Measurements from ENCODE around the gene OVCH1.

Gene OVCH1, protein sequence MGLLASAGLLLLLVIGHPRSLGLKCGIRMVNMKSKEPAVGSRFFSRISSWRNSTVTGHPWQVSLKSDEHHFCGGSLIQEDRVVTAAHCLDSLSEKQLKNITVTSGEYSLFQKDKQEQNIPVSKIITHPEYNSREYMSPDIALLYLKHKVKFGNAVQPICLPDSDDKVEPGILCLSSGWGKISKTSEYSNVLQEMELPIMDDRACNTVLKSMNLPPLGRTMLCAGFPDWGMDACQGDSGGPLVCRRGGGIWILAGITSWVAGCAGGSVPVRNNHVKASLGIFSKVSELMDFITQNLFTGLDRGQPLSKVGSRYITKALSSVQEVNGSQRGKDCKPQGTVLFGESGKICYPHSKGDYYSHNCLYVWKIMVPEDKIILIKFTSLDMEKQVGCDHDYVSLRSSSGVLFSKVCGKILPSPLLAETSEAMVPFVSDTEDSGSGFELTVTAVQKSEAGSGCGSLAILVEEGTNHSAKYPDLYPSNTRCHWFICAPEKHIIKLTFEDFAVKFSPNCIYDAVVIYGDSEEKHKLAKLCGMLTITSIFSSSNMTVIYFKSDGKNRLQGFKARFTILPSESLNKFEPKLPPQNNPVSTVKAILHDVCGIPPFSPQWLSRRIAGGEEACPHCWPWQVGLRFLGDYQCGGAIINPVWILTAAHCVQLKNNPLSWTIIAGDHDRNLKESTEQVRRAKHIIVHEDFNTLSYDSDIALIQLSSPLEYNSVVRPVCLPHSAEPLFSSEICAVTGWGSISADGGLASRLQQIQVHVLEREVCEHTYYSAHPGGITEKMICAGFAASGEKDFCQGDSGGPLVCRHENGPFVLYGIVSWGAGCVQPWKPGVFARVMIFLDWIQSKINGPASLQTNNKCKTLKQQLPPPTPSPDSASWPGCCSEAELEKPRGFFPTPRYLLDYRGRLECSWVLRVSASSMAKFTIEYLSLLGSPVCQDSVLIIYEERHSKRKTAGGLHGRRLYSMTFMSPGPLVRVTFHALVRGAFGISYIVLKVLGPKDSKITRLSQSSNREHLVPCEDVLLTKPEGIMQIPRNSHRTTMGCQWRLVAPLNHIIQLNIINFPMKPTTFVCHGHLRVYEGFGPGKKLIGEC

DNA sequence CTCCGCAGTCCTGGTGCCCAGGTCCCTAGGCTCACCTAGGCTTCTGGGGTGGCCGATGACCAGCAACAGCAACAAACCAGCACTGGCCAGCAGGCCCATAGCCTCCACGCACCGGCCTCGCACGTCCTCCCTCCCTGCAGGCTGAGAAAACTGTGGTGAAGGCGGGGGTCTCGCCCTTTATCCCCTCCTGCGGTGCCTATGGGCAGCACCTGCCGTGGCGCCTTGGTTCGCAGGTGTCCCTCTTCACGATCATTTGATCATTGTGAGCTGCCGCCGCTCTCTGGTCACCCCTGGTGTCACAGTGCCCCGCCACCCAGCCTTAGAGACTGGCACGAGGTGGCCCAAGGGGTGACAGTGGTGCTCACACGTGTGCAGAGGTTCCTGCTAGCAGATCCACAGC, at the start of gene OVCH1:
Gene OVCH1 (minus strand): TSS at position 99 of the 400 bp plus-strand sequence. CDS start 0 bp downstream, at position 99.
- DNase-seq, result no peak

DNA sequence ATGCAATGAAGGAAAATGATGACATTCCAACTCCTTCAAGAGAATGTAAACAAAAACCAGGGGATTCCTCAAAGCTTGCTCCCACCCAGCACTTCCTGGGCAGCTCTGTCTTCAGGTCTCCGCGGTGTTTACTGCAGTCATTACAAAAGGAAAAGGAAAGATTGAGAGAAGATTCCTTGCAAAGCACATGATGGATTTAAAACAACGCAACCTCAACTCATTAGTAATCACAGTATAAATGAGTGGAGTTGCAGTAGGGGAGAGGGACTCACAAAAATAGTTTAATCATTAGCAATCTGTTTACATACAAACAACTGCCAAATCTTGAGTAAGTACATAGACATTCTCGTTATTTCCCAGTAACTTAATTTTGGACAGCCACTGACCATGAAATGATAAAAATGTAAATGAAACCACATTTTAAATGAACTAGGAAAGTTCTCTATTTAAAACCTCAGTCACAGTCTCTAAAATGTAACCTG, 49.7 kb upstream of the OVCH1 start:
- DNase-seq, result no peak

DNA sequence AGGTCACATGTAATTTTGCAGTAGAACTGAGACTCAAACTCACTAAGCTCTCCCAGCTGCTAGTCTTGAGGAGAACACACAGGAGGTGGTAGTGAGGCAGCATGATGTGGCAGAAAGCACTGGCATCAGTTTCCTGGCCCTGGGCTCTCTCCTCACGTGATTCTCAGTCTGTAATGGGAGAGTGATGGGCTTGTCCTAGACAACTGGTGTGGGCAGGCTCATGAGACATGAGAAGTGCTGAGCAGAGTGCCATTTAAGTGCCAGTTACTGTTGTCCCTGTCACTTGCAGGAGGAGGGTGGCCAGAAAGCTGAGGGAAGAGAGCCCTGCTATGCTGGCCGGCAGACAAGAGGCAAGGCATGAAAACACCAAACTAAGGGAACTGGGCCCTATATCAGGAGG, 48.5 kb upstream of the OVCH1 start:
- DNase-seq, result no peak

DNA sequence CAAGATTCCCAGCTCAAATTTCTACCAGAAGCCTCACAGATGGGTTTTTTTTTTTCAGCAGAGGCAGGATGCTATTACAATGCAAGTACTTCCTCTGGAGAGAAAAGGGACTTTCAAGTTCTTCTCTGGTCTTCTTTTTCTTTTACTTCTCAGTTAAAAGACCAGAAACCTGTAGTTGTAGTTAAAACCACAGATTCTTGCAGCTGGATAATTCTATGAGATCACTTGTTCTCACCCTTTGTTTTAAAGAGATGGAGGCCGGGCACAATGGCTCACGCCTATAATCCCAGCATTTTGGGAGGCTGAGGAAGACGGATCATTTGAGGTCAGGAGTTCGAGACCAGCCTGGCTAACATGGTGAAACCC, 47.6 kb upstream of the OVCH1 start:
- no peak for DNase-seq

DNA sequence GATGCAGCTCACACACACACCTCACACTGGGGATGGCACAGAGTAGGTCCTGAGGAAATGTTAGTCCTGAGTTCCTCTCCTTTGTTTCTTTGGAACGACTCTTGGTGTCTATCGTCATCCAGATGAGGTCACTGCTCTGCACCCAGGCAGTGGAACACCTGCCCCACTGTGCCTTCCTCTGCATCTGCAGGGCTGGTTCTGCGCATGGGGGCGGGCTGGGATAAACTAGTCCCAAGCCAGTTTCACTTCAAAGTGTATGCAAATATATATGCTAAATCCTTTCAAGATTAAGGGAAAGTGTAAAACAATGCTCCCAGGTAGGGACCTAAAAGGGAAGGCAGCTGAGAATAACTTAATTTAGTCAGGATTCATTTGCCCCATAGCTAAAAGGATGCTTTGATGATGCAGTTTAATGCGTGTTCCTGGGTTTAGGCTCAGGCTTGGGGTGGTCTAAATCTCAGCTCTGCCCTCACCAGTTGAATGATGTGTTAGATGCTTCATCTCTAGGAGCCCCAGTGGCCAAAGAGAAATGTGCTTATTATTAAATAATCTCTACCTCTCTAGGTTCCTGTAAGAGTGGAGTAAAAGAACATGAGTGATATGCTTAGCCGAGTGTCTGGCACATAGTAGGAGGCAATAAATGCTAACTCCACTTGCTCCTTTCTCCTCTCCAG, 47.1 kb upstream of the OVCH1 start:
- DNase-seq, result no peak

DNA sequence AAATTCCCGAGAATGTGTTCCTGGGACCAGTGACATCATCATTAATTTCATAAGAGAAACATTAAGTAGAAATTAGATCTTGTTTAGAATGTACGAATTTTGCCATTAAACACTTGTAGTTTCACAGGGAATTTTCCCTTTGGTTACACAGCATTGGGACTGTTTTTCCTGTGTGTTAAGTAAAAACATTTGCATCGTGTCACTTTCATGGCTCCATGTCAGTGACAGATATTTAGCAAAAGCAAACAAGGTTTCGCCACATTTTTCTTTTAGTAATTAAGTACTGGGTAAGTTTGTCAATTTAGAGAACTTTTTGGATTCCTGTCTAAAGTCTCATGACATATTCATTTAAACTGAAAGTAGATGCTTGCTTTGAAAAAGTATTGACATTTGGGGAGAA, 45.5 kb upstream of the OVCH1 start:
- no peak for DNase-seq

DNA sequence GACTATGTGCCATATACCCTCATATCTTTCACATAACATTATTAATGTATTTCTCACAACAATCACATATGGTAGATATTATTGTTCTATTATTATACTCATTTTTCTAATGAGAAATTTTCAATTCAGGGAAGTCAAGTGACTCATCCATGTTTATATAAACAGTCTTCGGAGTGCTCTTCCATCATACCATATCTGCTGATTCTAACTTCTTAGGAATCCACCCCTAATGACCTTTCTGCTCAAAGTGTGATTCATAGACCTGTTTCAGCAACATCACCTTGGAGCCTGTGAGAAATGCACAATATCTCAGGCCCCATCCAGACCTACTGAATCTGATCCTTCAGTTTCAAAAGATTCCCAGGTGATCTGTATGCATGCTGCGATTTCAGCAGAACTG, 39.8 kb upstream of the OVCH1 start:
- no peak for DNase-seq

DNA sequence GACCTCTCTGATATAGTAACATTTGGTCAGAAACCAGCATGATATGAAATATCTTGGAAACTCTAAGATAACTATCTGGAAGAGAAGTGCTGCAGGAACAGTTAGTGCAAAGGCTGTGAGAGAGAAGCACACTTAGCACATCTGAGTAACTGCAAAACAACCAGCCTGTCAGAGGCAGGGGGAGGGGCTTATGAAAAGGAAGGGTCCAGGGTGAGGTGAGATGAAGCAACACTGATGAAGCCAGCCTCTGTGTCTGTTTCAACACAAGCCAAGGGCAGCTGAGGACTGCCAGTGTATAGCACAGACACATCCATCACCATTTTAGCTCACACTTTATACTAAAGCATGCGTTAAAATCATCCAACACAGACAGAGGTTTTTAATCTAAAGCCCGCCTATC, 37.4 kb upstream of the OVCH1 start:
- DNase-seq, result no peak

DNA sequence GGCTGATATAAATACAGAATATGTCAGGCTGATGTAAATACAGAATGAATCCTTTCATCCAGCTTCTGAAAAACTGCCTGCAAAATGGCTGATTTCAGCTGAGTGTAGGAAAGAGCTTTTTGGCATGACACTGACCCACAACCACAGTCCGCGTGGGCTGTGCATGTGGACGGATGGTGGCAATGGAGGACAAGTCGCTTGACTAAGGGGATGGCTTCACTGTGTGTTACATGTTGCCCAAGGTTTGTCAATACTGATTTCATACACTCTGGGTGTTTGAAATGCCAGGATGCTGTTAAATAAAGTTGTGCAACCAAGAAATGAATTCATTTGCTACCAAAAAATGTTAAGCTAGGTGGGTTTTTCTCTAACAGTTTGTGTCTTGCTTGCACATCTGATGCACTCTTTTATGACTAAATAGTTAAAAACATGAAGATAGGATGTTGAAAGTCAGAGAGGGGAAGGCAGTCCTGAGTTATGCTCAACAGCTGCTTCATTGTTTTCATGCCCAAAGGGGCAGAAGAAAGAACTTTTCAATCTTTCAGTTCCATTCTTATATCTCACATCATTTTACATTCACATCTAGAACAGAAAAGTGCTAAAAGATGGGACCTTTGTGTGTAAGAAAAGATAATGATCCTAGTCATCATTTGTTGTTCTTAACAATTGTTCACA, 36.5 kb upstream of the OVCH1 start:
- DNase-seq, result no peak

DNA sequence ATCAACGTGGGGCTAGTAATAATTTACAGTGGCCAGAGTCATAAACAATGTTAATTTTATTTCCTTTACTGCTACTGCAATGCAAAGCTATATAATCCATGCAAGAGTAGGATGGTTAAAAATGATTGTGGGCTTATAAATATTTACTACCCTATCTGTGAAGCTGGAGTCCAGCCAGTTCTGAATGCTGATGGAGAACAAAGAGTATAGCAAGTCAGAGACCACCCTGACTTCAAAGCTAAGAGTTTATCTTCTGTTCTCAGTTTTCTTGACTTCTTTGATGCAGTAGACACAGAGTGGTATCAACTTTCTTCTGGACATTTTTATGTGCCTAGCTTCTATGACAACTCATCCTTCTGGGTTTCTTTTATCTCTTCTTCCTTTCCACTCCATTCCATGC, 34.0 kb upstream of the OVCH1 start:
- DNase-seq, result no peak

DNA sequence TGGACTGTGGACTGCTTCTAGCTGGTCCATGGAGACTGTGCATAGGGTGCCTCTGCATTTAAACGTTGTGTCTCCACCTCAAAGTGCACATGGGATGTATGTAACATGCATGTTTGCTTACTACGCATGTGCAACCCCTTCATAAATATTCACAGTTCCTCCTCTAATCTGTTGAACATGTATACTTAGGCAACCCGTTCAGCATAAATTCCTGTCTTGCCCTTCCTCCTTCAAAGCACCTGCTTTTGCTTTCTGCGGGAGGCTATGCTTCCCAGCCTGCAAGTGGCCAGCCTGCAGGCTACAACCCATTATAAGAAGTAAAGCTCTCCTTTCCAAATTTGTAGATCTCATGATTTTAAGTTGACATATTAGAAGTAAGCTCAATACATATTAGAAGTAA, 33.0 kb upstream of the OVCH1 start:
- DNase-seq, result no peak

DNA sequence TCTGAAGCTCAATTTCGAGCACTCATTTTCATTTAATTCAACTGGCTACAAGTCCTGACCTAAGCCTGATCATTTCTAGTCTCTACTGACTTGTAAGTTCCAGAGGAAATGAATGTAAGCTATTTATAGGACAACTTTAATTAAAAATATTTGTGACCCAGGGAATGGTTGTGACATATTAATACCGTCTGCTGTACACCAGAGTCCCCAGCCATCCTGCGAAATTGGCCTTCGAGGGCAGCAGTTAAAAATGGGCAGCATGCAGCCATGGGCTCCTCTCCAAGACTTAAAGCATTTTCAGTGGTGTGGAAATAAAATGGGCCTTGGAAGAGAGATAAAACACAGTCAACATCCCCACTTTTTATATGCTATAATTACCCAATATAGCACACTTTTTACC, 30.7 kb upstream of the OVCH1 start:
- no peak for DNase-seq

DNA sequence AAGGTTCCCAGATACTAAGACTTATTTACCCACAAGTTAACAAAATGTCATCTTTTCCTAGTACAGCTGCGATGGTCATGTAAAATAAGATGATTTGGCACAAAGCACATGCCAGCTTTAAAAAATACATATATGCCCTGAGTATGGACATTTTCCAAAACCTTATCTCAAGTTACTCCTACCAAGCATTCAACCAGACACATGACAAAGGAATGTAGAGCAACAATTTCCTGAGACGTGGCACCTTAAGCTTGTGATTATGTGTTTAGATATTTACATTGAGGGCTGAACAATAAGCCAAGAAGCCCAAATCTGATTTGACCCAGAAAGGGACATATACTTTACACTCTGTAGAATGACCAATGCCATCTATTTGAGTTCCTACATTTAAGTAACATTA, 24.5 kb upstream of the OVCH1 start:
- DNase-seq, result no peak

DNA sequence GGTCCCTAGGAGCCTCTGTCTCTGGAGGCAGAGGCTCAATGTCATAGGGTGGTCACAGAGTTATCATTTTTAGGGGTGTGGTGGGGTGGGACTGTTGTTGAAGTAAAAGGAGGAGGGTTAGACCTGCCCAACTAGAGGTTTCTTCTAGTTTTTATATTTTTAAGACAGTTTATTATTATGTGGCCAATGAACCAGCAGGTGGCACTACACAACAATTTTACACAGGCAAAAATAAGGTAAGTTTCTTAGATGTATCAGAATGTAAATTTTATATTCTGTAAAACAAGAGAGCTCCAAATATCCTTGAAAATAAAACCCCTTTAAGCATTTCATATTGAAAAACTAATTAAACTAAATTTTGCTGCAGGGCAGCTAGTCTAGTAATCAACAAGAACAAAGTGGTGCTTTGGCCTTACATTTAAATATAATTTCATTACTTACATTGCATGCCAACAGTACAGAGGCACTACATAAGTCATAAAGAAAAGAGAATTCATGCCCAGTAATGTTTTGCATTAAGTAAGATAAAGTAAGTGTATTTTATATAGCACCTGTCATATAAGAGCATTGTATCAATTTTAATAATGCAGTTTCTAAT, 22.2 kb upstream of the OVCH1 start:
- DNase-seq, result no peak

DNA sequence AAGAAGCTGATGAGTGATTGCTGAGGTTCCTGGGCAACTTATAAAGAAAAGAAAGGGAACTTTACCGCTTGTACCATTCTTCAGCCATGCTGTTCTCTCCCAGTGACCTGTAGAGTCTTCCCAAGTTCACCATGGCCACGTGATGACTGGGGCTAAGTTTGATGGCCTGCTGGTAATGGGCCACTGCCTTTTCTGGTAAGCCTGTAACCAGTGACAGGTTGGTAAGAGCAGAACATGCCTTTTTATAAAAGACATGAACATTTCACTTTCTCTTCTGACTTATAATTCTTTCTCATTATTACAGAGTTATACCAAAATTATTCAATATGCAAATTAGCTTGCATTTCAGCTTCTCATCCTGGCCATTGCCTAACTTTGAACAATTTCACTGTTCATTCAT, 20.9 kb upstream of the OVCH1 start:
- no peak for DNase-seq

DNA sequence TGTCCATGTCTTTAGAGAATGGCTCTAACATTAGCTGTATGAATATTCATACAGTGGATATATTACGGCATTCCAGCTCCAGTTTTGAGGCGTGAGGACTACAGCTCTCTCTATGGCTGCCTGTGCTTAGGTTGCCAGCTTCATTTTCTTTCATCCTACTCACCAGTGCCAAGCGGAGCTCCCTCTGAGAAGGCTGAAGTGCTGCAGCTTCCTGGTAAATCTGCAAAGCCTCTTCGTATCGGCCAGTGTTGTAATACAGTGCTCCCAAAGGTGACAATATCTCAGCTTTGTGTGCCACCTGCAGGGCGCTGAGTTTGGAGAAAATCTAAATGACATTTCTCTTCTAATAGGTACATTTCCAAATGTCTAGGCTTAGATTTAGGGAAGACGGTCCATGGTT, 19.8 kb upstream of the OVCH1 start:
- no peak for DNase-seq

DNA sequence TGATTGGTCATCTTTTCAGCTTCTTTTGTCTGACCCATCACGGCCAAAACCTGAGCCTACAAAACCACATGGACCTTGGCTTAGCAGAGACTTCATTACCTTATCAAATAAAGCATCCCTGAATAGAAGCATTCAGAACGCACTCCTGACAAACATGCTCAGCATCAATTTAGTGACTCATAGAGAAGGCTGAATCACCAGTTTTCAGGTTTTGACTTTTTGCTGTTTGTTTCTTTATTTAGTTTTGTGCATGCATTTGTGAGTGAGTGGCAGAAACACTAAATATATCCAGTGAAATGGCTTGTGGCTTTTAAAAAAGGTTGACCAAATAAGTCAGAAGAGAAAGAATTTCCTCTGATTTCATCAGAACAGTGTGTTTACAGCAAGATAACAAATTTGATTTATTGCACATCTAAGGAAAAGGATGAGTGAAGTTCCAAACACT, 19.0 kb upstream of the OVCH1 start:
- no peak for DNase-seq

DNA sequence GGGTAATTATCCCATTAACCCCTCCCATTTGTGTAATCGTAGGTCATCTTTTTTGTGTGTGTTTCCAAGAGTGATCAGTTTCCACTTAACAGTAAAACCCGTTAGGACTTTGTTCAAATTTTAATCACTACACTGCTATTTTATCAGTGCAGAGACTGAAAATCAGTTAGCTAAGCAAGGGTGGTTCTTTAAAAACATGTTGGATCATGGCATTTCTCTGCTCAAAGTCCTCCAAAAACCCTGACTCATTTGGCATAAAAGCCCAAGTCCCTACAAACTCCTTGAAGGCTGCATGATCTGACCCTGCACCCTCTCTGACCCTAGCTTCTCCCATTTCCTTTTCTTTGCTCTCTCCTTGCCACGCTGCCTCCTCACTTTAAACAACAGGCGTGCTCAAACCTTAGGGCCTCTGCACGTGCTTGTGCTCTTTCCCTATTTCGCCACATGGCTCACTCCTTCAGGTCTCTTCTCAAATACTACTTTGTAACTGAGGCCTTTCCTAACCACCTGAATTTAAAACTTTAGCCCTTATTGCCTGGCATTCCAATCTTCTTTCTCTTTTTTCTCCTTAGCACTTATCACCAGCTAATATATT, 13.2 kb upstream of the OVCH1 start:
- no peak for DNase-seq

DNA sequence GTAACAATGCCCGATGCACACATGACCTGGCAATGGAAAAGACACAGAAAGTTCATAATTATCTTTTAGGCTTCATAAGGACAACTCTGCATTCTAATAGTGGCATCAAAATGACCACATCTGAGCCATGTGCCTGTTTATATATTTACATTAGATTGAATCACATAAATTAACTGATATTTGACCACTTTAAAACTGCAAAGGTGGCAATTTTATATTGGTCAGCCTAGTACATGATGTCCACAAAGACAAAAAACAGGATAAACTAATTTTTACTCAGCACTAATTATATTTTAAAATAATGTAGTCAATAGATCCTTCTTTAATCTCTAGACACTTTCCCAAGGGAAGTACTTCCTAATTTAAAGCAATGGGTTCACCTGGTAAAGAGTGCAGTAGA, 12.0 kb upstream of the OVCH1 start:
- no peak for DNase-seq

DNA sequence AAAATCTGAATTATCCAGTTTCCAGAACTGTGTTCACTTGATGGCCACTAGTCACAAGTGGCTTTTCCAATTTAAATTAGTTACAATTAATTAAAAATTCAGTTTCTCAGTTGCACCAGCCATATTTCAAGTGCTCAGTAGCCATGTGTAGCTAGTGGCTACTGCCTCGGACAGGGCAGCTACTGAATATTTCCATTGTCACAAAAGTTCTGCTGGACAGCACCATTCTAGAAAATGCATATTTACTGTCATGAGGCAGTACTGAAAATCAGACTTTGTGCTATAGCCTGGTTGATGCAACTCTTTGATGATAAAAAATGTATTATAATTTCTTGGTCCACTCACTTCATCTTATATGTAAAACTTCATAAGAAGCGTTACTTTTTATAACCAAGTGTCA, 11.5 kb upstream of the OVCH1 start:
- no peak for DNase-seq

DNA sequence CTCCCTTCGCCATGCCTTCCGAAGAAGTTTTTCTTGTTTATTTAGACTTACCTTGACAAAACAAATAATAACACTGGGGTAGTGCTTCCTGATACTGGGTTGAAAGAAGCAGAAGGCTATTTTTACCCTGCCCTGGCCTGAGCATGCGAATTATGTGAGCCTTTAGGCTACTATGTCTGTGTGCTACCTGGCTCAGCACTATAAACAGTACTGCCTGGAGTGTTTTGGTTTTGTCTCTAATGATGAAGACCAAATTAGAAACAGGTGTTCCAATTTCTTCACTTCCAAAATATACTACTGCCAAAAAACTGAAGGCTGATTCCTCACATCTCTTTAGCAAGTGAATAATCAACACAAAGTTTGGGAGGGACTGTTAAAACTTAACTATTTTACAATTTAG, 7.6 kb upstream of the OVCH1 start:
- no peak for DNase-seq

DNA sequence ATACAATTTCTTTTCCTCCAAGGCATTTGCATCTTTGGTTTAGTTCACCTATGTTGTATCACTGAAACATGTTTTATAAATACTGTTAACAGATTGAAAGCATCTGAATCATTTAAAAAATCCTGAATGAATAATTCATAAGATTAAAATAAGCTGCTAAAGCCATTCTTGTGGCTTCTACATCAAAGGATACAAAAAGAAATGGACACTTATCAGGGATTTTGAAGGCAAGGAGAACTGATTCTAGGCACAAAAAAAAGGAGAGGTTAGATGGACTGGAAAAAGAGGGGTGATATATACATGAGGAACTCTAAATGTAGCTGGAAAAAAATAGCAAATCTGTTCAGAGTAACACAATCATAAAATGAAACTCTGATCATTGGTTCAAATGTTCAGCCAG, 5.8 kb upstream of the OVCH1 start:
- no peak for DNase-seq

Measured in cerebellar nuclear complex (tissue), 1 donor.